ENCODE data around the gene RSPO3. TPM values are rescaled to one million over a fixed set of nuclear protein-coding genes. Genes with fewer than 3 reads are reported as not detected.
"Not testable (repeated sequence)": the region's sequence is repeated elsewhere in the genome, so short reads cannot be mapped to it uniquely, and the experiment has no call there.

Gene RSPO3
- total and polyA plus RNA-seq, 11 donors, result 0.15 to 2.1 (median 0.37) TPM; not detected in 1

DNA sequence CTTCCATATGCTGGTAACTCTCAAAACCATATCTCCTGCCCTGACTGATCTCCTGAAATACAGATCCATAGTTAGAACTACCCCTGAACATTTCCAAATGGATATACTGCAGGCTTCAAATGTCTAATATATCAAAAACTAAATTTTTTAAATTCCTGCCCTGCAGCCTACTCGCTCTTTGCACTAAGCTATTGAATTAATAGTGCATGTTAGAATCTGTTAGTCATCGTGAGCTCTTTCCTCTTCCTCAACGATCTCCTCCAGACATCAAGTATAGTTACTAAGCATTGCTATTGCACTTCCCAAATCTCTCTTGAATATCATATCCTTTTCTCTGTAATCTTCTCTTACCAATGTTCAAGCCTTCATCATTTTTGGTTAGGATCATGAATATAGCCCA, 26.0 kb upstream of the RSPO3 start:
- TF ChIP-seq, protein P1, sequence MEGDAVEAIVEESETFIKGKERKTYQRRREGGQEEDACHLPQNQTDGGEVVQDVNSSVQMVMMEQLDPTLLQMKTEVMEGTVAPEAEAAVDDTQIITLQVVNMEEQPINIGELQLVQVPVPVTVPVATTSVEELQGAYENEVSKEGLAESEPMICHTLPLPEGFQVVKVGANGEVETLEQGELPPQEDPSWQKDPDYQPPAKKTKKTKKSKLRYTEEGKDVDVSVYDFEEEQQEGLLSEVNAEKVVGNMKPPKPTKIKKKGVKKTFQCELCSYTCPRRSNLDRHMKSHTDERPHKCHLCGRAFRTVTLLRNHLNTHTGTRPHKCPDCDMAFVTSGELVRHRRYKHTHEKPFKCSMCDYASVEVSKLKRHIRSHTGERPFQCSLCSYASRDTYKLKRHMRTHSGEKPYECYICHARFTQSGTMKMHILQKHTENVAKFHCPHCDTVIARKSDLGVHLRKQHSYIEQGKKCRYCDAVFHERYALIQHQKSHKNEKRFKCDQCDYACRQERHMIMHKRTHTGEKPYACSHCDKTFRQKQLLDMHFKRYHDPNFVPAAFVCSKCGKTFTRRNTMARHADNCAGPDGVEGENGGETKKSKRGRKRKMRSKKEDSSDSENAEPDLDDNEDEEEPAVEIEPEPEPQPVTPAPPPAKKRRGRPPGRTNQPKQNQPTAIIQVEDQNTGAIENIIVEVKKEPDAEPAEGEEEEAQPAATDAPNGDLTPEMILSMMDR (IDR thresholded peaks at IDR 0.05), result no peak
- TF ChIP-seq POLR2A (IDR thresholded peaks at IDR 0.05), result no peak
- H3K27me3 ChIP-seq, result peaks cover 0 to 14% (median 0%) of the 10 kb centered on the region in 9 donors
- intact Hi-C loops (cut with DNase I), result no loop called here

GRCh38 chr6:127094791-127095190, 23.7 kb upstream of the RSPO3 start:
- no peak overlapping the region for H3K27ac ChIP-seq
- no peaks in the 10 kb centered on the region for H3K36me3 ChIP-seq
- TF ChIP-seq, protein P1 (IDR thresholded peaks at IDR 0.05), result no peak
- TF ChIP-seq POLR2A (IDR thresholded peaks at IDR 0.05), result no peak
- no peaks in the 10 kb centered on the region for H3K9me3 ChIP-seq
- ATAC-seq (no peak), DNase-seq (no peak)
- 79 to 87% (median 85%) methylated on average over 1 of the region's 1 CpG for WGBS, 4 donors
- H3K27me3 ChIP-seq, result peaks cover 0 to 14% (median 0%) of the 10 kb centered on the region in 9 donors
- H3K4me3 ChIP-seq, result no peak overlapping the region
- no peaks in the 10 kb centered on the region for H3K4me1 ChIP-seq
- intact Hi-C loops (cut with DNase I), result no loop called here

More for the DNA sequence above, 26.0 kb upstream of the RSPO3 start:
- Histone ChIP-seq H3K4me3 (no peak overlapping the region), H3K27ac (no peak overlapping the region), H3K9me3 (no peaks in the 10 kb centered on the region), H3K36me3 (no peaks in the 10 kb centered on the region), H3K4me1 (no peaks in the 10 kb centered on the region)
- no peak for ATAC-seq
- DNase-seq, result no peak
- 81 to 85% (median 83%) methylated on average over 3 of the region's 3 CpGs for WGBS, 4 donors

DNA sequence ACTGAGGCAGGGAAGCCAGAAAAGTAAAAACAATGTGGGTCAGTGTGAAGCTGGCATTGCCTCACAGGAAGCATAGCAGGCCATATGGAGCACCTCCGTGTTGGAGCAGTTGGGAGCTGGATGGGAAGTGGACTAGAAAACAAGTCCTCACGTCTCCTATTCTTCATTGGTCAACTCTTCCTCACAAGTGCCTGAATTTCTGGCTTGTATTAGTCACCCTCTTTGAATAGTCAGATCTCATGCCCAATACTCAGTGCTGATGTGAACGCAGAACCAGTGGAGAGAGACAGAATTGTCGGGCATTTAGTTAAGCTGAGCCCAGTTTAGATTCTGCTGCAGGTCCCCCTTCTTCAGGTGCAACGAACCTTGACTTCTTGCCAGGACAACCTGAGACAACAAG, 22.3 kb upstream of the RSPO3 start:
- WGBS, 4 donors, result 72 to 78% (median 75%) methylated on average over 5 of the region's 5 CpGs

DNA sequence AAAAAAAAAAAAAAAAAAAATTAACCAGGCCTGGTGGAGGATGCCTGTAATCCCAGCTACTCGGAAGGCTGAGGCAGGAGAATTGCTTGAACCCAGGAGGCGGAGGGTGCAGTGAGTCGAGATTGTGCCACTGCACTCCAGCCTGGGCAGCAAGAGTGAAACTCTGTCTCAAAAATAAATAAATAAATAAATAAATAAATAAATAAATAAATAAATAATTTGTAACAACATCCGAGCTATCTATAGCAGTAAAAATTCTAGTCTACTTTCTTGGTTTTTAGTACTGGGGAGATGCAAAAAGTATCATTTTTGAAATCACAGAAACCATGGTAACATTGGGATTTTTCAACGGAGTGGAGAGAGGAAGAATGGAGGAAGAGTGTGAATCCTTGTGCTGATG, 21.0 kb upstream of the RSPO3 start:
- ATAC-seq; intact Hi-C loops (cut with DNase I); H3K4me1 ChIP-seq; H3K36me3 ChIP-seq; DNase-seq; H3K4me3 ChIP-seq; H3K27ac ChIP-seq; H3K9me3 ChIP-seq: not testable (repeated sequence)
- WGBS, 4 donors, result 69 to 90% (median 81%) methylated on average over 5 of the region's 5 CpGs
- peaks cover 0 to 14% (median 0%) of the 10 kb centered on the region in 9 donors for H3K27me3 ChIP-seq

More for the DNA sequence above, 22.3 kb upstream of the RSPO3 start:
- no peaks in the 10 kb centered on the region for H3K4me1 ChIP-seq
- H3K27me3 ChIP-seq, result peaks cover 0 to 14% (median 0%) of the 10 kb centered on the region in 9 donors
- no peak overlapping the region for H3K4me3 ChIP-seq
- no peak overlapping the region for H3K27ac ChIP-seq
- no peaks in the 10 kb centered on the region for H3K9me3 ChIP-seq
- intact Hi-C loops (cut with DNase I), result no loop called here
- no peak for ATAC-seq
- no peak for DNase-seq
- H3K36me3 ChIP-seq, result no peaks in the 10 kb centered on the region
- no peak for TF ChIP-seq POLR2A (IDR thresholded peaks at IDR 0.05)
- TF ChIP-seq, protein P1 (IDR thresholded peaks at IDR 0.05), result no peak

DNA sequence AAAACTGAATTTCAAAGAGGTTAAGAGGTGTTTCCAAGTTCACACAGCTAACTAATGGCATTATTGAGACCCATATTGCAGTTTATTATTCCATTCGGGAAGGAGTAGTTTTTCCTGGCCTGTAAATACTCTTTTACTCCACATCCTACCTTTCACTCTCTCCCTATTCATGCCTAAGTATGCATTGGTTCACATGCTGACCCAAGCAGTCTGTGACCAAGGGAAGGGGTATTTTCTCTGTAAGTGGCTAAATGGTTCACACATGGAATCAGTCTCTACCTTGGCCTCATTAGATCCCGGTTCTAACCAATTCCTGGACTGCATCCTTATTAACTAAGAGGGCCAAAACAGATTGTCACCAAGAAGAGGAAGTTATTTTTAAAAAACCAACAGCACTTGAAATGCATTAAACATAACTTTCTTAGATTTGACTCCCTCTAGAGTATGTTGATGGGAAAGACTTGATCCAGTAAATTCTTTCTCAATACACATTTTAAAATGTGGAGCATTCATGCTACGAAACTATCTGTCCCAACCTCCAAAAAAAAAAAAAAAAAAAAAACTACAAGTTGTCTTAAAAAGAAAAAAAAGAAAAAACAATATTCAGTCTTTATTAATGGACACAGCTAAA, 17.8 kb upstream of the RSPO3 start:
- intact Hi-C loops (cut with DNase I), result no loop called here
- ATAC-seq, result no peak

More for the DNA sequence above, 17.8 kb upstream of the RSPO3 start:
- H3K4me1 ChIP-seq, result no peaks in the 10 kb centered on the region
- no peak for DNase-seq
- H3K27me3 ChIP-seq, result peaks cover 0 to 6% (median 0%) of the 10 kb centered on the region in 9 donors
- no peaks in the 10 kb centered on the region for H3K36me3 ChIP-seq
- TF ChIP-seq, protein P1 (IDR thresholded peaks at IDR 0.05), result peak in 7 of 12 donors; percentile 10 to 49 (median 33)
- no peak for TF ChIP-seq POLR2A (IDR thresholded peaks at IDR 0.05)
- WGBS, 4 donors, result 30 to 48% (median 40%) methylated on average over 3 of the region's 3 CpGs
- H3K27ac ChIP-seq, result no peak overlapping the region
- no peaks in the 10 kb centered on the region for H3K9me3 ChIP-seq
- H3K4me3 ChIP-seq, result no peak overlapping the region
